Astrocyte (in vitro differentiated cells and primary cell): ENCODE data around the gene COL6A1. TPM values are rescaled to one million over a fixed set of nuclear protein-coding genes. Genes with fewer than 3 reads are reported as not detected.

Source experiments
- DNase-seq: peaks from one replicate; pipeline ENCODE4 v3.0.0-alpha.2; 2010; ENCODE audit warnings: low read depth
- FAIRE-seq: peaks from 2 replicates; lab custom pipeline; 2011; peaks lifted over from hg19 to GRCh38; lab: Jason Lieb, UNC
- H2AFZ ChIP-seq: 2 replicates; pipeline ENCODE4 v1.6.0; 2012; ENCODE audit warnings: low read depth, low read length, inconsistent platforms
- H3K27ac ChIP-seq: 2 replicates; pipeline ENCODE4 v1.5.1; 2011; ENCODE audit warnings: low read depth, low read length, inconsistent platforms
- H3K27me3 ChIP-seq: 2 replicates; pipeline ENCODE4 v1.6.0; 2011; ENCODE audit warnings: low read length, inconsistent platforms; ENCODE audit not compliant: insufficient read depth
- H3K36me3 ChIP-seq: 2 replicates; pipeline ENCODE4 v1.5.1; 2011; ENCODE audit warnings: low read length, inconsistent platforms; ENCODE audit not compliant: insufficient read depth
- H3K4me1 ChIP-seq: 2 replicates; pipeline ENCODE4 v1.5.1; 2011; ENCODE audit warnings: low read length, inconsistent platforms; ENCODE audit not compliant: insufficient read depth
- H3K4me2 ChIP-seq: 2 replicates; pipeline ENCODE4 v1.6.0; 2012; ENCODE audit warnings: low read length, inconsistent platforms
- H3K4me3 ChIP-seq: 2 replicates; pipeline ENCODE4 v1.5.1; 2011; ENCODE audit warnings: low read depth, mild to moderate bottlenecking, low read length, inconsistent platforms; ENCODE audit not compliant: insufficient read depth
- H3K79me2 ChIP-seq: 2 replicates; pipeline ENCODE4 v1.6.0; 2012; ENCODE audit warnings: mild to moderate bottlenecking, low read length, inconsistent platforms; ENCODE audit not compliant: insufficient read depth
- H3K9ac ChIP-seq: 2 replicates; pipeline ENCODE4 v1.6.0; 2012; ENCODE audit warnings: mild to moderate bottlenecking, low read length, inconsistent platforms
- H3K9me3 ChIP-seq: 2 replicates; pipeline ENCODE4 v1.5.1; 2012; ENCODE audit warnings: low read depth, mild to moderate bottlenecking, low read length, inconsistent platforms; ENCODE audit not compliant: insufficient read depth
- H4K20me1 ChIP-seq: 2 replicates; pipeline ENCODE4 v1.6.0; 2012; ENCODE audit warnings: low read length, inconsistent platforms; ENCODE audit not compliant: insufficient read depth
- H3K27ac Mint-ChIP-seq: one replicate; pipeline ENCODE4 v1.8.0; 2021; ENCODE audit warnings: mild to moderate bottlenecking, mixed read lengths; ENCODE audit not compliant: unreplicated experiment
- H3K27me3 Mint-ChIP-seq: one replicate; pipeline ENCODE4 v1.8.0; 2021; ENCODE audit warnings: low read depth, mixed read lengths; ENCODE audit not compliant: unreplicated experiment
- H3K36me3 Mint-ChIP-seq: one replicate; pipeline ENCODE4 v1.8.0; 2021; ENCODE audit warnings: low read depth, mixed read lengths; ENCODE audit not compliant: unreplicated experiment
- H3K4me1 Mint-ChIP-seq: one replicate; pipeline ENCODE4 v1.8.0; 2021; ENCODE audit warnings: low read depth, mixed read lengths; ENCODE audit not compliant: unreplicated experiment
- H3K4me3 Mint-ChIP-seq: one replicate; pipeline ENCODE4 v1.8.0; 2021; ENCODE audit warnings: mild to moderate bottlenecking, moderate library complexity, mixed read lengths; ENCODE audit not compliant: unreplicated experiment
- H3K9me3 Mint-ChIP-seq: one replicate; pipeline ENCODE4 v1.8.0; 2021; ENCODE audit warnings: mild to moderate bottlenecking, mixed read lengths; ENCODE audit not compliant: unreplicated experiment
- EZH2 ChIP-seq: IDR thresholded peaks from 2 replicates; pipeline ENCODE4 v1.6.1; 2012; ENCODE audit warnings: mild to moderate bottlenecking, low read length, inconsistent platforms; ENCODE audit not compliant: insufficient read depth
- total RNA-seq: library from RNA; stranded (reverse); gene quantifications from 2 replicates; pipeline ENCODE4 v1.2.1, GENCODE V29; 2021
- TF ChIP-seq, protein P1 (sequence below): IDR thresholded peaks from 2 replicates; pipeline ENCODE4 v1.5.1; 2011; ENCODE audit warnings: low read depth, mild to moderate bottlenecking, inconsistent platforms, low read length, moderate library complexity; ENCODE audit not compliant: insufficient read depth

COL6A1 gene
- total RNA-seq, 1 donor from 2014 or later: 131 TPM

DNA sequence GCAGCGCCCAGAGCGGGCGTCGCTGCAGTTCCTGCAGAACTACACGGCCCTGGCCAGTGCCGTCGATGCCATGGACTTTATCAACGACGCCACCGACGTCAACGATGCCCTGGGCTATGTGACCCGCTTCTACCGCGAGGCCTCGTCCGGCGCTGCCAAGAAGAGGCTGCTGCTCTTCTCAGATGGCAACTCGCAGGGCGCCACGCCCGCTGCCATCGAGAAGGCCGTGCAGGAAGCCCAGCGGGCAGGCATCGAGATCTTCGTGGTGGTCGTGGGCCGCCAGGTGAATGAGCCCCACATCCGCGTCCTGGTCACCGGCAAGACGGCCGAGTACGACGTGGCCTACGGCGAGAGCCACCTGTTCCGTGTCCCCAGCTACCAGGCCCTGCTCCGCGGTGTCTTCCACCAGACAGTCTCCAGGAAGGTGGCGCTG is 22.0 kb downstream of the COL6A1 start:
- TF ChIP-seq EZH2: no peak

GRCh38 chr21:46004168-46004861 is 22.7 kb downstream of the COL6A1 start:
- Histone ChIP-seq H4K20me1 (peaks cover 18% of the 10 kb centered on the region), H3K27ac (no peak overlapping the region), H3K4me3 (no peak overlapping the region), H3K9me3 (no peaks in the 10 kb centered on the region), H3K79me2 (no peaks in the 10 kb centered on the region), H3K27me3 (no peaks in the 10 kb centered on the region), H2AFZ (no peak overlapping the region), H3K4me2 (no peak overlapping the region), H3K9ac (no peak overlapping the region), H3K4me1 (no peaks in the 10 kb centered on the region), H3K36me3 (no peaks in the 10 kb centered on the region)
- FAIRE-seq (no peak), DNase-seq (no peak)
- no peaks in the 10 kb centered on the region for H3K27me3 Mint-ChIP-seq
- H3K4me3 Mint-ChIP-seq: no peak overlapping the region
- no peak overlapping the region for H3K27ac Mint-ChIP-seq
- TF ChIP-seq EZH2: no peak
- TF ChIP-seq, protein P1, sequence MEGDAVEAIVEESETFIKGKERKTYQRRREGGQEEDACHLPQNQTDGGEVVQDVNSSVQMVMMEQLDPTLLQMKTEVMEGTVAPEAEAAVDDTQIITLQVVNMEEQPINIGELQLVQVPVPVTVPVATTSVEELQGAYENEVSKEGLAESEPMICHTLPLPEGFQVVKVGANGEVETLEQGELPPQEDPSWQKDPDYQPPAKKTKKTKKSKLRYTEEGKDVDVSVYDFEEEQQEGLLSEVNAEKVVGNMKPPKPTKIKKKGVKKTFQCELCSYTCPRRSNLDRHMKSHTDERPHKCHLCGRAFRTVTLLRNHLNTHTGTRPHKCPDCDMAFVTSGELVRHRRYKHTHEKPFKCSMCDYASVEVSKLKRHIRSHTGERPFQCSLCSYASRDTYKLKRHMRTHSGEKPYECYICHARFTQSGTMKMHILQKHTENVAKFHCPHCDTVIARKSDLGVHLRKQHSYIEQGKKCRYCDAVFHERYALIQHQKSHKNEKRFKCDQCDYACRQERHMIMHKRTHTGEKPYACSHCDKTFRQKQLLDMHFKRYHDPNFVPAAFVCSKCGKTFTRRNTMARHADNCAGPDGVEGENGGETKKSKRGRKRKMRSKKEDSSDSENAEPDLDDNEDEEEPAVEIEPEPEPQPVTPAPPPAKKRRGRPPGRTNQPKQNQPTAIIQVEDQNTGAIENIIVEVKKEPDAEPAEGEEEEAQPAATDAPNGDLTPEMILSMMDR: no peak
- H3K36me3 Mint-ChIP-seq: peaks cover 5% of the 10 kb centered on the region
- H3K4me1 Mint-ChIP-seq: no peaks in the 10 kb centered on the region
- peaks cover 2% of the 10 kb centered on the region for H3K9me3 Mint-ChIP-seq

More for the DNA sequence above, 22.0 kb downstream of the COL6A1 start:
- Mint-ChIP-seq H3K4me3 (no peak overlapping the region), H3K4me1 (no peaks in the 10 kb centered on the region), H3K27me3 (no peaks in the 10 kb centered on the region), H3K9me3 (peaks cover 2% of the 10 kb centered on the region), H3K27ac (no peak overlapping the region), H3K36me3 (peaks cover 5% of the 10 kb centered on the region)
- Histone ChIP-seq H3K36me3 (peaks cover under 1% of the 10 kb centered on the region), H3K4me1 (no peaks in the 10 kb centered on the region), H3K4me3 (no peak overlapping the region), H3K27me3 (no peaks in the 10 kb centered on the region), H4K20me1 (peaks cover 18% of the 10 kb centered on the region), H3K27ac (no peak overlapping the region), H3K9me3 (no peaks in the 10 kb centered on the region), H3K9ac (no peak overlapping the region), H3K4me2 (no peak overlapping the region), H2AFZ (no peak overlapping the region), H3K79me2 (no peaks in the 10 kb centered on the region)
- DNase-seq: no peak
- FAIRE-seq: no peak

- H2AFZ ChIP-seq: no peak overlapping the region
- H3K4me1 ChIP-seq: no peaks in the 10 kb centered on the region
- Mint-ChIP-seq H3K4me3 (no peak overlapping the region), H3K27me3 (peaks cover 7% of the 10 kb centered on the region), H3K36me3 (peaks cover 2% of the 10 kb centered on the region), H3K27ac (no peak overlapping the region), H3K4me1 (no peaks in the 10 kb centered on the region), H3K9me3 (peaks cover 2% of the 10 kb centered on the region)
- H3K27me3 ChIP-seq: no peaks in the 10 kb centered on the region
- H3K27ac ChIP-seq: no peak overlapping the region
- H3K9me3 ChIP-seq: no peaks in the 10 kb centered on the region
- no peak overlapping the region for H3K4me2 ChIP-seq
- no peaks in the 10 kb centered on the region for H3K36me3 ChIP-seq
- H3K79me2 ChIP-seq: no peaks in the 10 kb centered on the region
- H4K20me1 ChIP-seq: peaks cover 12% of the 10 kb centered on the region
- no peak for TF ChIP-seq EZH2
- TF ChIP-seq, protein P1: no peak
- FAIRE-seq: no peak
- H3K4me3 ChIP-seq: no peak overlapping the region
- DNase-seq: no peak
- no peak overlapping the region for H3K9ac ChIP-seq
Observed at GRCh38 chr21:46005081-46005480, 23.5 kb downstream of the COL6A1 start.
